Right atrium auricular region (tissue), 2 donors: ENCODE results near the gene FGF6. TPM values are rescaled to one million over a fixed set of nuclear protein-coding genes. Genes with fewer than 3 reads are reported as not detected.

ENCODE experiments used
- DNase-seq: peaks from one replicate; pipeline ENCODE4 v3.0.0-alpha.2; 2019; ENCODE audit warnings: low spot score
- H3K27ac ChIP-seq, 2 donors: fragments of 200-600 bp; sonication (generic); 1 replicate in 1 of 2; 2 replicates in 1 of 2; pipeline ENCODE4 v1.5.1; 2016 to 2019
- H3K27me3 ChIP-seq, 2 donors: fragments of 200-600 bp; sonication (generic); one replicate each; pipeline versions ENCODE4 v1.5.1 to v1.6.0; 2017 to 2019
- H3K36me3 ChIP-seq: fragments of 200-600 bp; sonication (generic); one replicate; pipeline ENCODE4 v1.5.1; 2016
- H3K4me1 ChIP-seq, 2 donors: fragments of 200-600 bp; sonication (generic); one replicate each; pipeline versions ENCODE4 v1.5.1 to v1.6.0; 2017 to 2019
- H3K4me3 ChIP-seq, 2 donors: fragments of 200-600 bp; sonication (generic); 1 replicate in 1 of 2; 2 replicates in 1 of 2; pipeline ENCODE4 v1.5.1; 2017 to 2019; ENCODE audit warnings: mild to moderate bottlenecking in 1 of 2, moderate library complexity in 1 of 2
- H3K9me3 ChIP-seq, 2 donors: fragments of 200-600 bp; sonication (generic); one replicate each; pipeline ENCODE4 v1.5.1; 2019
- total RNA-seq, 2 donors: library from RNA; depleted of rRNA; stranded (reverse); fragments of >200 nt; gene quantifications; one replicate each; pipeline ENCODE4 v1.1.0, GENCODE V29; 2016
- TF ChIP-seq, protein P1 (sequence below), 2 donors: fragments of 200-600 bp; sonication (generic); IDR thresholded peaks; one replicate each; pipeline ENCODE4 v1.5.1; 2019; ENCODE audit warnings: antibody characterized with exemption in 2 of 2

The FGF6 gene
- total RNA-seq, 2 donors from 2014 or later, result not detected

DNA sequence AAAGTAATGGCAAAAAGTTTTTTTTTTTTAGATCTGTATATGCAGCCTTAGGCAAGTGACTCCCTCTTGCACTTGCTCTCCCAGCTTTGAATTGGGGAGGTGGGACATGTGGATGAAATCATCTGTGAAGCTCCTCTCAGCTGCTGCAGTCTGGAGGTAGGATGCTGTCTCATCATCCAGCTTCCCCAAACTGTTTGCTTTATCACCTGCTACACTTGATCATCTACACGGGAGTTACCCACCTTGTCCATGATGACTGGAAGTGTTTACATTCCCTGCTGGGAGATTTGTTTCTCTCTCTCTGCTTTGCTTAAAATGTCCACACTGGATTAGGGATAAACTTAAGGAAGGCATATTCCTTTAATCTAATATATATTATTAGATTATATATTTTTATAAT lies 57.6 kb downstream of the FGF6 start:
- Histone ChIP-seq H3K4me1 (peaks cover 0 to 8% of the 10 kb centered on the region in 2 donors), H3K36me3 (no peaks in the 10 kb centered on the region), H3K27me3 (no peaks in the 10 kb centered on the region), H3K27ac (no peak overlapping the region), H3K4me3 (no peak overlapping the region), H3K9me3 (no peaks in the 10 kb centered on the region)
- TF ChIP-seq, protein P1, sequence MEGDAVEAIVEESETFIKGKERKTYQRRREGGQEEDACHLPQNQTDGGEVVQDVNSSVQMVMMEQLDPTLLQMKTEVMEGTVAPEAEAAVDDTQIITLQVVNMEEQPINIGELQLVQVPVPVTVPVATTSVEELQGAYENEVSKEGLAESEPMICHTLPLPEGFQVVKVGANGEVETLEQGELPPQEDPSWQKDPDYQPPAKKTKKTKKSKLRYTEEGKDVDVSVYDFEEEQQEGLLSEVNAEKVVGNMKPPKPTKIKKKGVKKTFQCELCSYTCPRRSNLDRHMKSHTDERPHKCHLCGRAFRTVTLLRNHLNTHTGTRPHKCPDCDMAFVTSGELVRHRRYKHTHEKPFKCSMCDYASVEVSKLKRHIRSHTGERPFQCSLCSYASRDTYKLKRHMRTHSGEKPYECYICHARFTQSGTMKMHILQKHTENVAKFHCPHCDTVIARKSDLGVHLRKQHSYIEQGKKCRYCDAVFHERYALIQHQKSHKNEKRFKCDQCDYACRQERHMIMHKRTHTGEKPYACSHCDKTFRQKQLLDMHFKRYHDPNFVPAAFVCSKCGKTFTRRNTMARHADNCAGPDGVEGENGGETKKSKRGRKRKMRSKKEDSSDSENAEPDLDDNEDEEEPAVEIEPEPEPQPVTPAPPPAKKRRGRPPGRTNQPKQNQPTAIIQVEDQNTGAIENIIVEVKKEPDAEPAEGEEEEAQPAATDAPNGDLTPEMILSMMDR (IDR thresholded peaks at IDR 0.05), result no peak
- DNase-seq, result no peak

DNA sequence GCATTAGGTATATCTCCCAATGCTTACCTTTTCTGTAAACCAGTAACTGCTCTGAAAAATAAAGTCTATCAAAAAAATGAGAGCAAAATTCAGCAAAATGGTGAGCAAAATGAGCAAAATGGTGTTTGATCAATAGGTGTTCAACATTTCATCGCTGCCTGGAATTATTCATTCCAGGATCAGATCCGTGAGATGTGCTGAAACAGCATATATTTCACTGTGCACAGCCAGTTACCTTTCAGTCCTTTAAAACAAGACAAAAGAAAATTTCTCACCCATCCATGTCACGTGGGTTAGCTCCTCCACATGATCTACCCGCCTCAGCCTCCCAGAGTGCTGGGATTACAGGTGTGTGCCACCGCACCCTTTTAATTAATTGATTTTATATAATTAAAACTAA lies 58.0 kb downstream of the FGF6 start:
- no peak for DNase-seq

DNA sequence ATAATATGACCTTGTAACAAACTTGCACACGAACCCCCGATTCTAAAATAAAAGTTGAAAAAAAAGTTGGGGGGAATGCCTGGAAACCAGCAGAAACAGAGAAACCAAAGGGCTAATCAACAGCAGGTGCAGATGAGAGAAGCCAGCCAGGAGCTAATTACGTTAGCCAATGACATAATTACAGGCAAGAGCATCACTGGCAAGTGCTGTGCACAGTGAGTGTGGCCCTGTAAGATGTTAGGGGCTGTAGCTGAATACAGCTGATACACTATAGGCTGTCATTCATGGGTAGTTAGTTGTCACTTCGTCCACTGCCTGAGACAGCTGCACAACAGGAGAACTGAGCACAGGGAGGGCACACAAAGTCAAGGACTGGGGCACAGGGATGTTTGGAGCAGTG lies 58.8 kb downstream of the FGF6 start:
- Histone ChIP-seq H3K9me3 (no peaks in the 10 kb centered on the region), H3K4me1 (no peaks in the 10 kb centered on the region), H3K27ac (no peak overlapping the region), H3K36me3 (no peaks in the 10 kb centered on the region), H3K4me3 (no peak overlapping the region), H3K27me3 (no peaks in the 10 kb centered on the region)
- TF ChIP-seq, protein P1 (IDR thresholded peaks at IDR 0.05), result no peak
- no peak for DNase-seq

More for the DNA sequence above, 58.0 kb downstream of the FGF6 start:
- Histone ChIP-seq H3K27ac (no peak overlapping the region), H3K9me3 (no peaks in the 10 kb centered on the region), H3K4me1 (peaks cover 0 to 5% of the 10 kb centered on the region in 2 donors), H3K4me3 (no peak overlapping the region), H3K27me3 (no peaks in the 10 kb centered on the region), H3K36me3 (no peaks in the 10 kb centered on the region)
- TF ChIP-seq, protein P1 (IDR thresholded peaks at IDR 0.05), result no peak

Other genes with a start within 250 kb of the FGF6 start
- 100 to 1,000 TPM; 151 to 165 TPM for gene CCND2, start 172.1 kb downstream of the FGF6 start, total RNA-seq
- 1 to 10 TPM; 3.7 to 4.2 TPM for gene TIGAR, start 124.6 kb downstream of the FGF6 start, total RNA-seq
- under 1 TPM in 1 of 2 donors, not detected in 1; 0.08 TPM for gene FGF23, start 66.1 kb downstream of the FGF6 start, total RNA-seq
- gene RAD51AP1, start 93.1 kb upstream of the FGF6 start, total RNA-seq, result 1 to 10 TPM in 1 of 2 donors, under 1 TPM in 1; 0.86 to 1.3 TPM
- gene DYRK4, start 116.4 kb upstream of the FGF6 start, total RNA-seq, result 10 to 100 TPM; 31.7 to 41.1 TPM
- gene AKAP3, start 203.2 kb upstream of the FGF6 start, total RNA-seq, result 1 to 10 TPM in 1 of 2 donors, under 1 TPM in 1; 0.79 to 7.1 TPM
- gene NDUFA9, start 203.3 kb upstream of the FGF6 start, total RNA-seq, result 10 to 100 TPM; 40.0 to 90.3 TPM